Natural killer cell treated with Interleukin-12 subunit alpha and Interleukin-12 subunit beta and Interleukin-15 and Interleukin-18, amount 100 ng/mL, for 72 hours (primary cell): ENCODE measurements around the gene PRRT3. TPM values are rescaled to one million over a fixed set of nuclear protein-coding genes. Genes with fewer than 3 reads are reported as not detected.

Experiments used
- total RNA-seq, 2 donors: library from RNA; stranded (reverse); gene quantifications; one replicate each; pipeline ENCODE4 v1.2.3, GENCODE V29; 2022

Gene PRRT3
- total RNA-seq, 2 donors from 2014 or later: 13.4 to 13.7 TPM

Other genes with a start within 250 kb of the PRRT3 start
- gene CPNE9, start 248.6 kb downstream of the PRRT3 start, total RNA-seq: under 1 TPM in 1 of 2 donors, not detected in 1; 0.29 TPM
- gene BRPF1, start 220.7 kb downstream of the PRRT3 start, total RNA-seq: 10 to 100 TPM; 51.9 to 62.3 TPM
- 10 to 100 TPM; 35.9 to 42.5 TPM for gene OGG1, start 202.5 kb downstream of the PRRT3 start, total RNA-seq
- gene CAMK1, start 182.5 kb downstream of the PRRT3 start, total RNA-seq: 10 to 100 TPM; 19.8 to 24.4 TPM
- gene TADA3, start 159.9 kb downstream of the PRRT3 start, total RNA-seq: 10 to 100 TPM; 58.3 to 65.6 TPM
- 100 to 1,000 TPM; 323 to 381 TPM for gene ARPC4, start 159.3 kb downstream of the PRRT3 start, total RNA-seq
- gene TTLL3, start 142.1 kb downstream of the PRRT3 start, total RNA-seq: 10 to 100 TPM; 50.0 to 91.3 TPM
- gene RPUSD3, start 108.4 kb downstream of the PRRT3 start, total RNA-seq: 10 to 100 TPM; 43.1 to 71.2 TPM
- not detected for gene CIDEC, start 72.2 kb downstream of the PRRT3 start, total RNA-seq
- gene JAGN1, start 61.8 kb downstream of the PRRT3 start, total RNA-seq: 10 to 100 TPM; 31.8 to 42.8 TPM
- 1 to 10 TPM in 1 of 2 donors, under 1 TPM in 1; 0.48 to 1.9 TPM for gene IL17RE, start 49.6 kb downstream of the PRRT3 start, total RNA-seq
- gene IL17RC, start 35.3 kb downstream of the PRRT3 start, total RNA-seq: under 1 TPM; 0.57 to 0.92 TPM
- gene CRELD1, start 18.6 kb downstream of the PRRT3 start, total RNA-seq: 10 to 100 TPM; 22.8 to 29.7 TPM
- 10 to 100 TPM; 62.5 to 65.8 TPM for gene EMC3, start 34.4 kb upstream of the PRRT3 start, total RNA-seq
- 100 to 1,000 TPM in 1 of 2 donors, 10 to 100 TPM in 1; 35.0 to 110 TPM for gene FANCD2, start 74.0 kb upstream of the PRRT3 start, total RNA-seq
- not detected for gene FANCD2OS, start 155.8 kb upstream of the PRRT3 start, total RNA-seq
- 100 to 1,000 TPM in 1 of 2 donors, 10 to 100 TPM in 1; 86.8 to 132 TPM for gene BRK1, start 163.3 kb upstream of the PRRT3 start, total RNA-seq
- 10 to 100 TPM; 66.8 to 77.5 TPM for gene VHL, start 189.4 kb upstream of the PRRT3 start, total RNA-seq
- 10 to 100 TPM; 35.1 to 78.4 TPM for gene IRAK2, start 212.5 kb upstream of the PRRT3 start, total RNA-seq